ENCODE results near the gene TUBGCP4.

The TUBGCP4 gene

DNA sequence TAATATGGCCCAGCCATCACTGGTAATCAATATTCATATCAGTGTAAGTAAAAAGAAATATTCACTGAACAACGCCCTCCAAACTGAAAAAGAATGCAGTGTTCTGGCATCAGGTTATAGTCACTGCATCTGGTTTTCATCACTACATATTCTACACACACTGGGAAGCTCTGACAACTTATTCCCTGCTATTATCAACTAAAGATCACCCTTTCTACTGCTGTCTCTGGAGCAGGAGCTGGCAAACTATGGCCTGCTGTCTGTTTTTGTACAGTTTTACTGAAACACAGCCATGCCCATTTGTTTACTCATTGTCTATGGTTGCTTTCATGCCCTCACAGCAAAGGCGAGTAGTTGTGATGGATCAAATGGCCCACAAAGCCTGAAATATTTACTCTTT is 35.3 kb downstream of the TUBGCP4 start:
- no peak for DNase-seq

DNA sequence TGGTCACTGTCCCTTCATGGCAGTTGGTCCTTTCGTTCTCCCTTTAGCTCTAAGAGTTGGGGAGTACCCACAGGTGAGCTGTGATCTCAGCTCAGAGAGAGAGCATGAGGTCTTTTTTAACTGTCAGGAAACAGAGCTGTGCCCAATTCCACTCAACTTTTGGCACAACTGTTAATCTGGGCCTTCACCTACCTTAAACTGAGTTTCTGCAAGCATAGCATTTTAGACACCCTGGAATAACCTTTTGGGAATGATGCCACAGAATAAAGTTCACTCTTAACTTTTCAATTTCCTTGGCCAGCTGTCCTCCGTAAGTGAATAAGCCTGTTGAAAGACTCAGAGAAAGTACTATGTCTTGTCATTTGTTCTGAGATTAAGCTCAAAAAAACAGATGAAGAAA is 35.9 kb downstream of the TUBGCP4 start:
- DNase-seq, result no peak

DNA sequence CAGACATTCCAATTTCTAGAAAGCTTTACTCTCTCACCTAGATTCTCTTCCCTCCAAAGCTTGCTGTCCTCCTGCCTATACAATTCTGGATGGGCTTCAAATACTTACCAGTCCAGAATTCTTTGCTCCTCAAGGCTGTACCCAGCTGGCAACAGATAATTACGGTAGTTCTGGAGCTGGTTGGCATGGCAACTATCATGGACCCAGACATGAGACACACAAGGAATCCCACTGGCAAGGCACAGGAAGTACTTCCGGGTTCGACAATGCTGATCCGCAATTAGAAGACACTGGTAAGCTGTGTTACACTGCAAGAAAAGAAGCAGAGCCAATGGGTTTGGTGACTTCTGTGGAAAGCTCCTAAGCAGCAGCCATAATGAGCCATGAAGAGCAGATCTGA is 37.9 kb downstream of the TUBGCP4 start:
- DNase-seq, result no peak

DNA sequence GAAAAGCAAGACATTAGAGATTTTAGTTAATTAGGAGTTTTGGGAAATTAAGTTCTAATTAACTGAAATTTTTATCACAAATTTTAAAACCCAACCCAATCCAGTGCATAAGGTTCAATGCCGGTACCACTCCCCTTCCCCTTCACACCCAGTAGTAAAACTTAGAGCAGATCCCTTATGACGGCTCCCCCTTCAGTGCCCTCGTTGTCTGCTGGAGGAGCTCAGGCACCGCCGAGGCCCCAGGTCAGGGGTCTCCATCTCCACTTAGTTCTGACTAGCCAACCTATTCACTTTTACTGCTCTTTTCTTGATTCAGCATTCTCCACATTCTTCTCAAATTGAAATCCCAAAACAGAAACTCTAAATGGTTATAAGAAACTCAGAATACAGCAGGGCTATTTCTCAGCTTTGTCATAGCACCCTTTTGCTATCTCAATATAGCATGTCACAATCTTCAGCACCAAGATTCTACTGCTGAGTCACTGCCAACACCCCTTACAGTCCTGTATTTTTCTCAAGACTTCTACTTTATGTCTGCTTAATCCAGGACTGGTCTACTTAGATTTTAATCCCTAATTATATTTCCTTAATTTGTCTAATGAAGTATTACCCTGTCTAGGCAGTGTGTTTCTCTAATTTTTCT is 39.8 kb downstream of the TUBGCP4 start:
- DNase-seq, result no peak

DNA sequence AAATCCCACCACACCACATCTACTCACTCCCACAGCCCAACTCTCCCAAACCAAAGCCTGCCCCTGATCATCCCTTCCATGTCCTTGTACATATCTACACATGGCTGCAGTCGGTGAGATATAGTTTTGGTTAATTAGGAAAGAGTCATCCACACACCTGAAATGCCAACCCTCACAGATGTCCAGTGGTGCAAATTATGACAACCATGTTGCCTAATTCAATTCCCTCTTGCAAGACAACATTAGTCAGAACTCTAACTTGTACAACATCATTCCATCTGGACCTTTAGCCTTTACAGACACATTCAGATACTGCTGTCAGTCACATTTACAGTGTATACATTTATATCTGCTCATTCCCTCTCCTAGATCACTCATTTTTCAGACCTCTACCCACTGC is 41.2 kb downstream of the TUBGCP4 start:
- DNase-seq, result no peak

DNA sequence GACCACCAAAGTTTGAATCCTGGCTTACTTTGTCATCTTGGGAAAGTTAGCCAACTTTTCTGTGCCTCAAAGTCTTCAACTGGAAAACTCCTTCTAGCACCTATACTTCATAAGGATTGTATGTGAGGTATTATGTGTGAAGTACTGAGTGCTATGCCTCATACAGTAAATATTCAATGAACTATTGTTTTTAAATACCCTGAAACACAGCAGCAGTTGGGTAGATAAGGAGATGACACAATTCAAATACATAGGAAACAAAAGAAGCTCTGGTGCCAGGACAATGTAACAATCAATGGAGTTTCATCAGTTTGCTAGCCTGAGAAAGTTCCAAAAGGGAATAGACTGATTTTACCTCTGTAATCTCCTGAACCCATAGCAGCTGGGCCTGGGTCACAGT is 43.3 kb downstream of the TUBGCP4 start:
- no peak for DNase-seq

DNA sequence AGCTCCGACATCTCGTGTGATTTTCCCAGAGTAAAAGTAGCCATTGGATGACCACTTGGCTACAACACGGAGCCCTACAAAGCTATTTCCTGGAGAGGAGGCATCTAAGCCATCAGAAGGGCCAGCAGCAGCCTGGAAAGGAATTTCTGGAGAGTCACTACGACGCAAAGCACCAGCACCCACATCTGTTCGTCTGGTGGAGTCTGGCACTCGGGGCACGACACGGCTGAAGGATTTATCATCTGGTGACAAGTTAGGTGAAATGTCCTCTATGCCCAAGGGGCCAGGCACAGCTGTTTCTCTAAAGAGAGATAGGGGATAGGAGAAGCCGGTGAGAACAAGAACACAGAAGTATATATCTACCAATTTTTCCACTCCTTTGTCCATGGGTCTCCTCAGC is 49.5 kb downstream of the TUBGCP4 start:
- DNase-seq, result no peak

DNA sequence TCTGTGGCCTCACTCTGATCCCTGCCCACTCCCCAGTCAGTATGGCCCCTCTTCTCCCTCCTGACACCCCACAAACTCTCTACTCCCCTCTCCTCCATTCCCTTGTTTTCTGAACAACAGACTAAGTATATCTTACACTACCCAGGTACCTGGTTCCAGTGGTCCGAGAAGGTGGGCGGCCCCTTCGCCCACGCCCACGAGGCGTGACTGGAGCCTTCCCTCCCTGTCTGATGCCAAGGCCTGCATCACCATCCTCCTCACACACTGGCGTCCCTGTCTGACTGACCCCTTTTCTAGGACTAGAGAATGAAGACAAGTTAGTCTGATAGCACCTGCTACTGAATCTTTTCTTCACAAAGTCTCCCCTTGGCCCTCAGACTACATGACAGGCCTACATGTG is 50.0 kb downstream of the TUBGCP4 start:
- no peak for DNase-seq

DNA sequence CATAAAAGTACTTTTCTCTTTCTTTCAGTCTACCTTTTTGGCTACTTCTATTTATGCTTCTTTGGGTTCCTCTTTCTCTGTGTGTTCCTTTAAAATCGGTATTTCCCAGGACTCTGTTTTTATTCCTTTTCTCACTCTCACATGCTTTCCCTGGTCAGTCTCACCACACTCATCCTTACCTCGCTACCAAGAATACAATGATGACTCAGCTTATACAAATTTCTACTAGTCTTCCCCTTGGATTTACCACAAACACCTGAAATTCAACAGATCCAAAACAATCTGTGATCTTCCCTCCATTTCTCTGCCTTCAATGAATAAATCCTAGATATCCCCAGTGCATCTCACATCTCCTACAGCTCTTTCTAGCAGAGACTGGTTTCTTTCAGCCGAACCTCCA is 52.9 kb downstream of the TUBGCP4 start:
- no peak for DNase-seq

DNA sequence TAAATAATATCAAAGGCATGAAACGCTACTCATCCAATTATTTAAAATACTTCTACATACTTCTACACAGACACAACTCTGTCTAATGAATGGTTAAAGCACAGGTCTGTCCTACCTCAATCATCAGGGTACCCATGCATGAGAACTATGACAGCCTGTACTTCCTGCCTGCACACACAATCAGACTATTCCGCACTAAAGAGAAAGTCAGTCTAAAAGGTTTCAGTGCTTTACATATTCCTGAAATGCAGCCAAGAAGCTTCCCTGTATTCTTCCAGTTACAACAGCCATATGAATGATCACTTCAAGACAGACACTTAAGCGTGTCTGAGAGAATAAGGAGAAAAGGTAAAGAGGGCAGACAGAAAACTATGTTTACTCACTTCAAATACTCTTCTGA is 58.8 kb downstream of the TUBGCP4 start:
- DNase-seq, result no peak

DNA sequence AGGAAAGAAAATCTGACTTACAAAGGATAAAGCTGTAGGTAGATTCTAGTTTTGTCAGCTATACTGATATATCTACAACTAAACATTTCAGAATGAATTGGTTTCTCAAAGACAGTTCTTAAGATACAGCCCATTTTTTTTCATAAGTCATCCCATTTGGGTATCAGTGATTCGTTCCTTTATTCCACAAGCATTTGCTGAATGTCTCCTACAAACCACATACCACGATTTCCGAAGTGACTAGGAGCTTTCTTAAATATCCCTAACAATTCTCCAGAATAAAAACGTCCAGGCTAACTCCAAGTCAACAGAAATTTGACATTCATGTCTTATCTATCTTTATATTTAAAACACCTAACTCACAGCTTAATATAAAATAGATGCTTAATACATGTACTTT is 62.3 kb downstream of the TUBGCP4 start:
- DNase-seq, result no peak

DNA sequence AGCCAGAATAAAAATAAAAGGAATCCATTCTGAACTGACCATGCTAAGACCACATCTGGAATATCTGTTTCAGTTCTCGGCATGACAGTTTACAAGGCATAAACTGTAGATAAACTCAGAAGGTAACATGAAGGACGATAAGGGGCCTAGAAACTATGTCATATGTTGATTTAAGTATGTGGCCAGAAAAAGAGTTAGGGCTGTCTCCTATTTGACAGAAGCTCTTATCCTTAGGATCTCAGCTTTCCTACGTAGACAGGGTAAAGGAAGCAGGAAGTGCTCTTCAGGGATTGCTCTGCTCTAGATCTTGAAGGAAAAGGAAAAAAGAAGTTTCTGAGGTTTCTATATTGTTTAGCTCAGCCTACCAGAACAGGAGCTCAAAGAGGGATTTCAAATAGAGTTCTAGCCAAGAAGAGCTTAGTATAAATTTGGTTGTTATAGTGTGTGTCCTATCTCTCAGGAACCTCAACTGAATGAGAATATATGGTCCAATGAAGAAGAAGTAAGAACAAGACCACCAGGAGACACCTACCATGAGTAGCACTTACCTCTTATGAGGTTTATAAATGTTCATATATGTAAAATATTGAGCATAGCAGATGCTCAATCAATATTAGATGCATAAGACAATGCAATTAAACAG is 62.9 kb downstream of the TUBGCP4 start:
- DNase-seq, result no peak

DNA sequence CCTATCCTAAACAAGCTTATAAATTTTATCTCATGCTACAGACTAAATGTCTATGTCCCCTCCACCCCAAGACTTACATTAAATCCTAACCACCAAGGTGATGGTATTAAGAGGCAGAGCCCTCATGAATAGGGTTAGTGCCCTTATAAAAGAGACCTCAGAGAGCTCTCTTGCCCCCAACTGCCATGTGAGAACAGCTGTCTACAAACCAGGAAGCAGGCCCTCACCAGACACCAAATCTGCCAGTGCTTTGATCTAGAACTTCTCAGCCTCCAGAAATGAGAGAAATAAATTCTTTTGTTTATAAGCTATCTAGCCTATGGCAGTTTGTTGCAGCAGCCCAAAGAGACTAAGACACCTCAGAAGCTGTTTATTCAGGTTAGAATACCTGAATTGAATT is 63.5 kb downstream of the TUBGCP4 start:
- DNase-seq, result no peak

DNA sequence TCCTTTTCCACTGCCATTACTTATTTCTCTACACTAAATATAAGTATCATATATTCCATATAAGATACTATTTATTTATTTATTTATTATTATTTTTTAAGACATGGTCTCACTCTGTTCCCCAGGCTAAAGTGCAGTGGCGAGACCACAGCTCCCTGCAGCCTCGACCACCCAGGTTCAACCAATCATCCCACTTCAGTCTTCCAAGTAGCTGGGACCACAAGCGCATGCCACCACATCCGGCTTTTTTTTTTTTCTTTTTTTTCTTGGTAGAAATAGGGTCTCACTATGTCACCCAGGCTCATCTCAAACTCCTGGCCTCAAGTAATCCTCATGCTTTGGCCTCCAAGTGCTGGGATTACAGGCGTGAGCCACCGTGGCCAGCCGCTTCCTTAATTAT is 65.5 kb downstream of the TUBGCP4 start:
- no peak for DNase-seq

DNA sequence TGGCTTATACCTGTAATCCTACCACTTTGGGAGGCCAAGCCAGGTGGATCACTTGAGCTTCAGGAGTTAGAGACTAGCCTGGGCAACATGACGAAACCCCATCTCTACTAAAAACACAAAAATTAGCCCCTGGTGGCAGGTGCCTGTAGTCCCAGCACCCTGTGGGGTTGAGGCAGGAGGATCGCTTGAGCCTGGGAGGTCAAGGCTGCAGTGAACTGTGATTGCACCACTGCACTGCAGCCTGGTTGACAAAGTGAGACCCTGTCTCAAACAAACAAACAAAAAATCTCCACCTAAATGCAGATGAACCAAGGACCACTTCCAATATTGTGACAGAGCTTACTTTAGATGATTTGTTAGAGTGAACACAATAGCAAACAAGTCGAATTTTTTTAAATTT is 68.4 kb downstream of the TUBGCP4 start:
- no peak for DNase-seq

DNA sequence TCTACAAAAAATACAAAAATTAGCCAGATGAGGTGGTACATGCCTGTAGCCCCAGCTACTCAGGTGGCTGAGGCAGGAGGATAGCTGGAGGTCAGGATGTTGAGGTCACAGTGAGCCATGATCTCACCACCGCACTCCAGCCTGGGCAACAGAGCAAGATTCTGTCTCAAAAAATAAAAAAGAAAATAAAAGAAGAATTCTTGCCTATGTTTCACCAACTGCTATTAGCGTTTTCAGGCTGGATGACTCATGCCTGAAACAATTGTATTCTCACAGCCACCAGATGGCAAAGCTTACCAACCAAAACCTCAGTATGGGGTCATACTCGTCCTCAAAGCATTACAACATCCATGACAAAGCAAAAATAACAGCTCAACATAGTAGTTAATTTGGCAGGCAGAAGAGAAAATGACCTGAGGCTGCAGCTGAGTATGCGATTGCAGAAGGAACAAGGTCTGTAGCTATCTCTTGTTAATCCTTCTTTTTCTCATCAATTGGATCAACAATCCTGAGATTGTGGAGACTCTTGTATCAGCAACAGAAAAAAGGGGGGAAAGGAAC is 69.9 kb downstream of the TUBGCP4 start:
- DNase-seq, result peak in 1 of 5 donors; percentile 80

DNA sequence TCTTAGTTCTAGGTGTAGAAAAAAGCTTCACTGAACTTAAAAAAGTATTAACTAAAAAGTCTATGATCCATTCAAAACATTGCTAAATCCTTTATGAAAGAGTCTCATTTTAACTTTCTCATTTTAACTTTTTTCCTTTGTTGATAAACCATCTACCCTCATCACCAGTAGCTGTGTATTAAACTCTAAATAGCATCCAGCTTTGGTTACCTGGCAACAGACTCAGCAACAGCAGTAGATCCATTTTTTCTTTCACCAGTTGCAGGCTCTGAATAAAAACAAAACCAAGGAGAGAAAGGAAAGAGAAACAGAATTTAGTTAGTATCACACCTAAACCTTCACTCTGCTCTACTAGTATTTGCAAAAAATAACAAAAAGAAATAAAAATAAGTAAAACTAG is 70.4 kb downstream of the TUBGCP4 start:
- peak in 1 of 5 donors; percentile 63 for DNase-seq

DNA sequence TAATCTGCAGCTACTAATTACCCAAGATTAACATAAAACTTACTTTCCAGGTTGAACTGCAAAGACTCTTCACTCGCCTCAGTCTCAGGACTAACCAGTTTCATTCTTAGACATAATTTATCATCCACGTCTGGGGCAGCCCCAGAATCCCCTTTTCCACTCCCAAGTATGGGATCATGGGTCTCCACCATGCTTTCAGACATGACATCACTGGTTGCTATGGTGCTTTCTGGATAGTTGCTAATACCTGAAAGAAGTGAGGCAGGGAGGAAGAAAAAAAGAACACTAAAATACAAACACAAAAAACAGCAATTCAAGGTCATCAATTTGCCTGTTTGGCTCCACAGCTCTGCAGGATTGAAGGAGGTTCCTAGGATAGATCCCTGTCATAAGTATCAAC is 75.4 kb downstream of the TUBGCP4 start:
- no peak for DNase-seq

DNA sequence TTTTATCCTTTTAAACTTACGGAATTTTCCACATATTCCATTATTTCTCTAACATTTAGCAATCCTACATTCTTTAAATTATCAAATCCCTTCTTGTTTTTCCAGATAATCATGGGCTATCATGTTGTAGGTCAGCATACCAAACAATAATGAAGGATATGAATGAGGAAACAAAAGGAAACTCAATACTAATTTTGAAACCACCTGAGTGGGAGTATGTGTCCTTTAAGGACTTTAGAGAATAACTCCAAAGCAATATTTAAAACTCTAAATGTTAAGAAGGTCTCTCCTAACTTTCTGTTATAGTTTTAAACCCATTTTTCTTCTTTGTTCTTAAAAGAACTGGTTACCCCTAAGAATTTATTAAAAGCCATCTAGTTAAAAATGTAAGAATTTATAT is 79.1 kb downstream of the TUBGCP4 start:
- DNase-seq, result no peak

Data from T-helper 1 cell (primary cell).